H1 (cell line): ENCODE measurements around the gene TSPAN9. TPM values are rescaled to one million over a fixed set of nuclear protein-coding genes. Genes with fewer than 3 reads are reported as not detected.

Source experiments
- CTCF ChIA-PET: fragments of 300-600 bp; sonication (Branson Sonifier 250); formaldehyde crosslinking; loops from one replicate; lab custom pipeline; 2021; ENCODE audit not compliant: partially characterized antibody; lab: Charles Lee
- POLR2A ChIA-PET: fragments of 300-600 bp; sonication (Branson Sonifier 250); formaldehyde crosslinking; loops from one replicate; lab custom pipeline; 2021; ENCODE audit warnings: inconsistent platforms; ENCODE audit not compliant: partially characterized antibody; lab: Charles Lee
- DNase-seq, 2 experiments: peaks; one replicate each; pipeline versions ENCODE4 v3.0.0 to v3.0.0-alpha.2; 2010 to 2022; ENCODE audit warnings: low spot score in 2 of 2, low read depth in 1 of 2, mixed read lengths in 1 of 2
- FAIRE-seq: peaks from 2 replicates; lab custom pipeline; 2011; peaks lifted over from hg19 to GRCh38; lab: Jason Lieb, UNC
- H2AFZ ChIP-seq: 2 replicates; pipeline ENCODE4 v1.8.1; 2012; ENCODE audit warnings: low read length, inconsistent platforms
- H2AK5ac ChIP-seq: 2 replicates; pipeline ENCODE4 v1.6.1; 2013; ENCODE audit warnings: low read depth, low read length
- H2BK120ac ChIP-seq: replicated peaks from 2 replicates; pipeline ENCODE3; 2013; ENCODE audit warnings: low read depth, low read length, inconsistent platforms
- H2BK12ac ChIP-seq: 2 replicates; pipeline ENCODE4 v1.6.1; 2013; ENCODE audit warnings: low read depth, low read length
- H2BK15ac ChIP-seq: 2 replicates; pipeline ENCODE4 v1.6.1; 2013; ENCODE audit warnings: low read length
- H2BK20ac ChIP-seq: 2 replicates; pipeline ENCODE4 v1.6.1; 2013; ENCODE audit warnings: low read length
- H2BK5ac ChIP-seq: 2 replicates; pipeline ENCODE4 v1.6.1; 2013; ENCODE audit warnings: low read depth, low read length
- H3K14ac ChIP-seq: 2 replicates; pipeline ENCODE4 v1.6.1; 2013; ENCODE audit warnings: inconsistent platforms; ENCODE audit not compliant: insufficient read length
- H3K18ac ChIP-seq: 2 replicates; pipeline ENCODE4 v1.6.1; 2013; ENCODE audit warnings: low read length; ENCODE audit errors: extremely low read depth
- H3K23ac ChIP-seq: 2 replicates; pipeline ENCODE4 v1.6.1; 2013; ENCODE audit warnings: inconsistent platforms; ENCODE audit not compliant: insufficient read length
- H3K23me2 ChIP-seq: 2 replicates; pipeline ENCODE4 v1.6.1; 2013; ENCODE audit warnings: low read depth, low read length
- H3K27ac ChIP-seq: 2 replicates; pipeline ENCODE4 v1.6.1; 2011; ENCODE audit warnings: low read depth, low read length, inconsistent platforms
- H3K27me3 ChIP-seq, 4 experiments: replicated peaks in 1 of 4; 1 replicate in 1 of 4; 2 replicates in 3 of 4; pipeline versions ENCODE4 v1.6.1 to v1.8.1; 2011 to 2013; ENCODE audit warnings: low read length in 3 of 4, mild to moderate bottlenecking in 3 of 4, inconsistent platforms in 2 of 4, mixed read lengths in 2 of 4, moderate library complexity in 1 of 4; ENCODE audit not compliant: control insufficient read depth in 3 of 4, insufficient read depth in 3 of 4; ENCODE audit errors: extremely low read depth in 1 of 4
- H3K36me3 ChIP-seq, 4 experiments: 2 replicates each; pipeline versions ENCODE4 v1.6.1 to v1.8.1; 2011 to 2013; ENCODE audit warnings: mild to moderate bottlenecking in 4 of 4, low read length in 3 of 4, moderate library complexity in 2 of 4, control low read depth in 1 of 4, inconsistent platforms in 1 of 4; ENCODE audit not compliant: insufficient read depth in 4 of 4, control insufficient read depth in 2 of 4
- H3K4ac ChIP-seq: replicated peaks from 2 replicates; pipeline ENCODE3; 2013; ENCODE audit warnings: low read length, low read depth, mixed read lengths, inconsistent platforms; ENCODE audit not compliant: insufficient read length
- H3K4me1 ChIP-seq, 4 experiments: replicated peaks in 1 of 4; 1 replicate in 1 of 4; 2 replicates in 3 of 4; pipeline versions ENCODE4 v1.6.1 to v1.8.1; 2011 to 2013; ENCODE audit warnings: low read length in 3 of 4, inconsistent platforms in 2 of 4, mixed read lengths in 1 of 4; ENCODE audit not compliant: insufficient read depth in 4 of 4, control insufficient read depth in 3 of 4
- H3K4me2 ChIP-seq, 2 experiments: 2 replicates each; pipeline versions ENCODE4 v1.6.1 to v1.8.1; 2011 to 2013; ENCODE audit warnings: low read depth in 2 of 2, low read length in 2 of 2, control low read depth in 1 of 2, inconsistent platforms in 1 of 2, mild to moderate bottlenecking in 1 of 2; ENCODE audit not compliant: insufficient read depth in 1 of 2
- H3K4me3 ChIP-seq, 4 experiments: fragments of 200-600, 300-600 bp in 1 of 4; sonication (generic), shearing (Covaris generic), sonication (Bioruptor Twin) in 1 of 4; 2 replicates each; pipeline versions ENCODE4 v1.5.1 to v1.8.1; 2011 to 2016; ENCODE audit warnings: low read length in 4 of 4, low read depth in 3 of 4, control low read depth in 2 of 4, inconsistent platforms in 2 of 4, mild to moderate bottlenecking in 2 of 4, mixed read lengths in 1 of 4, moderate library complexity in 1 of 4; ENCODE audit not compliant: insufficient read depth in 2 of 4; ENCODE audit errors: extremely low read depth in 1 of 4
- H3K56ac ChIP-seq: replicated peaks from 2 replicates; pipeline ENCODE3; 2013; ENCODE audit warnings: low read depth, mild to moderate bottlenecking, mixed read lengths, low read length, inconsistent platforms; ENCODE audit not compliant: insufficient read length
- H3K79me1 ChIP-seq: 2 replicates; pipeline ENCODE4 v1.6.1; 2013; ENCODE audit warnings: low read depth, low read length, control low read depth
- H3K79me2 ChIP-seq, 2 experiments: 2 replicates each; pipeline versions ENCODE4 v1.6.1 to v1.8.1; 2012 to 2013; ENCODE audit warnings: low read length in 2 of 2, mild to moderate bottlenecking in 2 of 2, inconsistent platforms in 1 of 2; ENCODE audit not compliant: insufficient read depth in 2 of 2, control insufficient read depth in 1 of 2
- H3K9ac ChIP-seq, 4 experiments: replicated peaks in 1 of 4; 1 replicate in 1 of 4; 2 replicates in 3 of 4; pipeline versions ENCODE4 v1.6.1 to v1.8.1; 2011 to 2013; ENCODE audit warnings: low read depth in 3 of 4, low read length in 3 of 4, control low read depth in 2 of 4, mild to moderate bottlenecking in 2 of 4, moderate library complexity in 2 of 4, inconsistent platforms in 1 of 4; ENCODE audit errors: extremely low read depth in 1 of 4
- H3K9me3 ChIP-seq, 2 experiments: 2 replicates each; pipeline versions ENCODE4 v1.6.1 to v1.8.1; 2012 to 2013; ENCODE audit warnings: mild to moderate bottlenecking in 2 of 2, moderate library complexity in 2 of 2, control low read depth in 1 of 2, inconsistent platforms in 1 of 2, low read depth in 1 of 2, low read length in 1 of 2, mixed read lengths in 1 of 2; ENCODE audit not compliant: insufficient read depth in 2 of 2
- H4K20me1 ChIP-seq, 2 experiments: replicated peaks in 1 of 2; 2 replicates each; pipeline versions ENCODE3 to v1.8.1; 2011 to 2013; ENCODE audit warnings: inconsistent platforms in 2 of 2, low read length in 2 of 2, mild to moderate bottlenecking in 1 of 2; ENCODE audit not compliant: insufficient read depth in 2 of 2, control insufficient read depth in 1 of 2
- H4K5ac ChIP-seq: 2 replicates; pipeline ENCODE4 v1.6.1; 2013; ENCODE audit warnings: low read length, low read depth, mixed read lengths, inconsistent platforms; ENCODE audit not compliant: insufficient read length
- H4K8ac ChIP-seq: 2 replicates; pipeline ENCODE4 v1.8.0; 2013; ENCODE audit warnings: mild to moderate bottlenecking, moderate library complexity, low read length, inconsistent platforms; ENCODE audit not compliant: insufficient read depth; ENCODE audit errors: extremely low read depth
- H4K91ac ChIP-seq: replicated peaks from 2 replicates; pipeline ENCODE3; 2013; ENCODE audit warnings: low read length, mixed read lengths, inconsistent platforms; ENCODE audit not compliant: insufficient read length
- ATF2 ChIP-seq: IDR thresholded peaks from 2 replicates; pipeline ENCODE4 v1.6.1; 2012; ENCODE audit warnings: low read length, inconsistent platforms
- BRCA1 ChIP-seq: IDR thresholded peaks from 2 replicates; pipeline ENCODE4 v1.6.1; 2012; ENCODE audit warnings: low read depth, low read length, improper control_type of control experiment
- CTCF ChIP-seq, 3 experiments: IDR thresholded peaks; 1 replicate in 2 of 3; 2 replicates in 1 of 3; pipeline versions ENCODE4 v1.5.1 to v1.6.1; 2011; ENCODE audit warnings: low read length in 3 of 3, mild to moderate bottlenecking in 3 of 3, inconsistent platforms in 2 of 3, low read depth in 1 of 3, moderate library complexity in 1 of 3; ENCODE audit not compliant: insufficient read depth in 1 of 3; ENCODE audit errors: control extremely low read depth in 1 of 3
- MAX ChIP-seq: IDR thresholded peaks from 2 replicates; pipeline ENCODE4 v1.6.1; 2012; ENCODE audit warnings: inconsistent platforms
- POU5F1 ChIP-seq: IDR thresholded peaks from 2 replicates; pipeline ENCODE4 v1.6.1; 2011; ENCODE audit warnings: low read depth, mild to moderate bottlenecking, low read length, moderate library complexity
- RAD21 ChIP-seq, 2 experiments: IDR thresholded peaks in 1 of 2; conservative IDR thresholded peaks in 1 of 2; 2 replicates each; pipeline ENCODE4 v1.6.1; 2011; ENCODE audit warnings: low read depth in 2 of 2, low read length in 2 of 2, improper control_type of control experiment in 1 of 2, inconsistent platforms in 1 of 2, mild to moderate bottlenecking in 1 of 2, moderate library complexity in 1 of 2
- SAP30 ChIP-seq: fragments of 300-600 bp; sonication (generic); IDR thresholded peaks from 2 replicates; pipeline ENCODE4 v1.7.1; 2012; ENCODE audit warnings: low read length, moderate library complexity, mild to moderate bottlenecking, inconsistent platforms; ENCODE audit not compliant: insufficient read depth, insufficient replicate concordance
- YY1 ChIP-seq: IDR thresholded peaks from 2 replicates; pipeline ENCODE4 v1.6.1; 2011; ENCODE audit warnings: low read depth, mild to moderate bottlenecking, low read length
- WGBS, 2 experiments: shearing (Covaris generic) in 1 of 2; methylation state at CpG; one replicate each; pipeline versions ENCODE4 v1.1.6 to v1.1.7; 2013 to 2015; ENCODE audit warnings: low lambda C conversion rate in 2 of 2, mixed read lengths in 2 of 2, inconsistent platforms in 1 of 2, low coverage in 1 of 2, missing lambda C conversion rate in 1 of 2; ENCODE audit not compliant: insufficient replicate concordance in 2 of 2, insufficient coverage in 1 of 2, insufficient read length in 1 of 2; ENCODE audit errors: extremely low coverage in 1 of 2, missing lambda C conversion rate in 1 of 2; 5-methylcytosine and 5-hydroxymethylcytosine counted together
- polyA plus RNA-seq, 7 experiments: library from polyadenylated mRNA; depleted of rRNA in 3 of 7; stranded (reverse) in 5 of 7; unstranded in 2 of 7; fragments of >200 nt in 5 of 7; fragments of 200-250 nt in 2 of 7; gene quantifications; 1 replicate in 5 of 7; 2 replicates in 1 of 7; 4 replicates in 1 of 7; pipeline versions ENCODE4 v1.2.1 to v1.2.3, GENCODE V29; 2011 to 2013; ENCODE audit warnings: missing spikeins in 2 of 7, mixed read lengths in 2 of 7
- total RNA-seq: library from RNA; stranded (reverse); fragmentation: NEBNext Ultra II Directional; extraction: Animal tissue kit (Norgen Biotek cat#: 25700); gene quantifications from 2 replicates; pipeline ENCODE4 v1.2.1, GENCODE V29; 2021

Gene TSPAN9
- total and polyA plus RNA-seq, 2 of the 8 experiments (the other 6 are each of a cell fraction or from before 2014, with no cell fraction given) = 11.5 to 29.1 TPM

GRCh38 chr12:3320881-3321509 is 243.8 kb downstream of the TSPAN9 start:
- H2BK15ac ChIP-seq = no peak overlapping the region
- WGBS, 2 experiments = 84% methylated on average over 17 of the region's 17 CpGs; no CpG with 5 or more reads in 1 of the 2 experiments
- H2BK12ac ChIP-seq = no peak overlapping the region
- no peaks in the 10 kb centered on the region for H3K23me2 ChIP-seq
- H2BK120ac ChIP-seq = no peak overlapping the region
- no peak overlapping the region for H2BK5ac ChIP-seq
- H2BK20ac ChIP-seq = no peak overlapping the region
- no peak overlapping the region for H4K8ac ChIP-seq
- H3K9ac ChIP-seq = no peak overlapping the region
- H3K4ac ChIP-seq = no peak overlapping the region
- no peak overlapping the region for H2AFZ ChIP-seq
- ChIA-PET POLR2A (no interaction called here), CTCF (interaction anchor here (0.6 to 16.4 kb wide), 9 partner anchors 6 to 459 kb away, joined by 3 to 216 read pairs (median 4); no protein-coding TSS in a partner anchor)
- H3K4me1 ChIP-seq = no peaks in the 10 kb centered on the region
- H3K4me3 ChIP-seq = no peak overlapping the region
- H2AK5ac ChIP-seq = no peak overlapping the region
- DNase-seq (no peak), FAIRE-seq (no peak)
- H3K9me3 ChIP-seq = no peaks in the 10 kb centered on the region
- no peaks in the 10 kb centered on the region; a peak in 1 of 7 replicates for H3K27me3 ChIP-seq
- no peak overlapping the region for H3K18ac ChIP-seq
- no peak overlapping the region for H3K4me2 ChIP-seq
- H3K79me1 ChIP-seq = no peaks in the 10 kb centered on the region; the same call in 1 of the 2 replicates
- no peaks in the 10 kb centered on the region for H3K36me3 ChIP-seq
- no peak overlapping the region for H3K27ac ChIP-seq
- no peaks in the 10 kb centered on the region for H3K79me2 ChIP-seq
- no peak overlapping the region for H3K23ac ChIP-seq
- no peak overlapping the region for H3K14ac ChIP-seq
- H4K5ac ChIP-seq = no peak overlapping the region
- peaks cover 0 to 1% of the 10 kb centered on the region in 2 experiments for H4K20me1 ChIP-seq
- no peak overlapping the region for H4K91ac ChIP-seq
- no peak overlapping the region for H3K56ac ChIP-seq
- TF ChIP-seq MAX = no peak
- TF ChIP-seq BRCA1 = no peak
- no peak for TF ChIP-seq SAP30
- no peak for TF ChIP-seq RAD21 (IDR thresholded peaks at IDR 0.05 in 1 of 2, conservative IDR thresholded peaks at IDR 0.05 in 1 of 2; ENCODE audit: low read depth in 2 of 2, low read length in 2 of 2)
- no peak for TF ChIP-seq ATF2
- TF ChIP-seq CTCF (IDR thresholded peaks at IDR 0.05; ENCODE audit: control extremely low read depth in 1 of 3, insufficient read depth in 1 of 3, low read depth in 1 of 3, low read length in 3 of 3) = no peak
- no peak for TF ChIP-seq YY1
- no peak for TF ChIP-seq POU5F1
